ENCODE results near the gene GLB1L2.
"Not testable (repeated sequence)": the region's sequence is repeated elsewhere in the genome, so short reads cannot be mapped to it uniquely, and the experiment has no call there.

GLB1L2 gene

DNA sequence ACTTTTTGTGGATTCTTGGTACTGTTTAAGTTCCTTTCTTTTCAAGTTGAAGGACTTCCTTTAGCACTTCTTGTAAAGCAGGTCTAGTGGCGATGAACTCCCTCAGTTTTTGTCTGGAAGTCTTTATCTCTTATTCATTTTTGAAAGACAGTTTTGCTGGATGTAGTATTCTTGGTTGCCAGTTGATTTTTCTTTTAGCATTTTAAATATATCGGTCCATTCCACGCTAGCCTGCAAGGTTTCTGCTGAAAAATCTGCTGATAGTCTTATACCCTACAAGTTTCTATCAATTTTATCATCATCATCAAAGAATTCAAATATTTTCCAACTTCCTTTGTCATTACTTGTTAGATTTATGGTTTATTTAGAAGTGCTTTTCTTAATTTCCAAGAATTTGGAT is 14.7 kb upstream of the GLB1L2 start:
- no peak for DNase-seq (ENCODE audit: insufficient read length, low spot score)

DNA sequence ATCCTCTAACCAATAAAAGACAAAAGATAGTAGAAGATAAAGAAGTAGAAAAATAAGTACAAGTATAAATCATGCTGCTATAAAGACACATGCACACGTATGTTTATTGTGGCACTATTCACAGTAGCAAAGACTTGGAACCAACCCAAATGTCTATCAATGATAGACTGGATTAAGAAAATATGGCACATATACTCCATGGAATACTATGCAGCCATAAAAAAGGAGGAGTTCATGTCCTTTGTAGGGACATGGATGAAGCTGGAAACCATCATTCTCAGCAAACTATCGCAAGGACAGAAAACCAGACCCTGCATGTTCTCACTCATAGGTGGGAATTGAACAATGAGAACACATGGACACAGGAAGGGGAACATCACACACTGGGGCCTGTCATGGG is 10.4 kb upstream of the GLB1L2 start:
- not testable (repeated sequence) for DNase-seq (ENCODE audit: insufficient read length, low spot score); FAIRE-seq

More for the DNA sequence above, 14.7 kb upstream of the GLB1L2 start:
- no peak for FAIRE-seq

DNA sequence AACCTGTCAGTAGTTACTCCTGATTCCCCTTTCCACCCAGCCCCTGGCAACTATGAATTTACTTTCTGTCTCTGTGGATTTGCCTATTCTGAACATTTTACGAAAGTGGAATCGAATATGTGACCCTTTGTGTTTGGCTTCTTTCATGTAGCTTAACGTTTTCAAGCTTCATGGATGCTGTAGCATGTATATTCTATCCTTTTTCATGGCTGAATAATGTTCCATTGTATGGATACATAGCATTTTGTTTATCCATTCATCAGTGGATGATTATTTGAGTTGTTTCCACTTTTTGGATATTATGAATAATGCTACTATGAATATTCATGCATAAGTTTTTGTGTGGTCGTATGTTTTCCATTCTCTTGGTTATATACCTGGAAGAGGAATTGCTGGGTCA is 9.2 kb upstream of the GLB1L2 start:
- DNase-seq (ENCODE audit: insufficient read length, low spot score) (no peak), FAIRE-seq (no peak)

DNA sequence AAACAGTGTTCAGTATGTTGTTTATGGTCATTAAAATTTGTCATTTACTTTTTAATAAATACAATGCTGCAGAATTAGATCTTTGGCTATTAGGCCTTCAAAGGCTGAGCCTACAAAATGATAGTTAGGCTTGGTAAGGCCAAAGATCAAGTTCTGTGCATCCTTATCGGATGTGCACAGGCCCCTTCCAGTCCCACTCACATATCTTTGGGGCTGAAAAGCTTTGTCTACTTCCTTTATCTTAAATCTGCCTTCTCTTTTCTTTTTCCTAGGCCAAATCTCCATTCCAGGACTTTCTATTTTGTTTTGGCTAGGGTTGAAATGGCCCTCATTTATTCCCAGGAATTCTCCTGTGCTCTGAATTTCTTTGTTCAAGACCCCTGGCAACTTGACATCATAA is 3.4 kb upstream of the GLB1L2 start:
- FAIRE-seq (no peak), DNase-seq (ENCODE audit: insufficient read length, low spot score) (no peak)

DNA sequence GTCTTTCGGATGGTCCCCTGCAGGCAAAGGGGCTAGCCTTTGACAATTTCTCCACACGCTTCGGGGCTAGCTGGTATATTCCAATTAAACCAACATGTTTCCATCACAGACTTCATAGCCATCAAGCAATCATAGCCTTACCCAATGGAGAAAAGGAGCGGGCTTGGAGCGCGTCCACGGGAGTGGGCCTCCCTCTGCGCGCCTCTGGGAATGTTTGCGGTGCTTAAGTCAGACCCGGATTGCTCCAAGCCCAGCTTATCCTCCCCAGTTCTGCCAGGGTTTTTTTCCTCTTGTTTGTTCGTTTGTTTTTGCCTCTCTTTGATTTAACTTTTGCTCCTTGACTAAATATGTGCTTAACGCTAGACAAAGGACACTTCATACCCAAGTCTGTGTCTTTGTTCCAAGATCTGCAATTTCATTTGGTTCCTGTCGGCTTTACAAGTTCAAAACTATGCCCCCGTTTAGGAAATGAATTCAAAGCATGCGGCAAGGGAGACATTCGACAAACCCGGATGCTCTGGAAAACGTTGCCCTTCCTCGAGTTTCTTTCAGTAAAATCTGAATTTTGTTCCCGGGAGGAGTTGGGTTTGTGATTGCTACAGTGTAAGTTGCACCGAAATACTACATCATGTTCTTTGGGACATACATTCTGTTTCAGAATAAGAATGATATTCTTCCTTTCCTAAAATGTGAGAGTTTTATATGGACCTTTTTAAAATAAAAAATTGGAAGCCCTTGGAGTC is 1.0 kb upstream of the GLB1L2 start:
- FAIRE-seq, result no peak
- DNase-seq (ENCODE audit: insufficient read length, low spot score), result no peak

DNA sequence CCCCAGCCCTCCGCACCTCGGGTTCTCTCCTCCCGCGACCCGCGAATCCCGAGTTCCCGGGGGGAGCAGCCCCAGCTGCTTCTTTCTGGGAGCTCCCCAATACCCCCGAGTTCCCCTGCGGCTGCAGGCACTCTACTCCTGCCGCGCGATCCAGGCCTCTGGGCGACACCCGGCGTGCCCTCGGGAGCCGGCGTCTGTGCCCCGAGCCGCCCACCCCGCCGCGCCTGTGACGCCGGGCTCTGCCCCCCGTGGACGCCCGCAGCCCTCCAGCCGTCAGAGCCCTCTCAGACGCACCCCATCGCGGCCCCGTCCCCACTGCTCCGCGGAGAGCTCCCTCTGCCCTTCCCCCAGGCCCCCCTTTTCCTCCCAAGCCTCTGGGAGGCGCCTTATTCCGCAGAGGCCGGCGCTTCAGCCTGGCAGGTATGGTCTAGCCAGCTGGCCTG is 422 bp downstream of the GLB1L2 start:
- no peak for DNase-seq (ENCODE audit: insufficient read length, low spot score)
- no peak for FAIRE-seq

DNA sequence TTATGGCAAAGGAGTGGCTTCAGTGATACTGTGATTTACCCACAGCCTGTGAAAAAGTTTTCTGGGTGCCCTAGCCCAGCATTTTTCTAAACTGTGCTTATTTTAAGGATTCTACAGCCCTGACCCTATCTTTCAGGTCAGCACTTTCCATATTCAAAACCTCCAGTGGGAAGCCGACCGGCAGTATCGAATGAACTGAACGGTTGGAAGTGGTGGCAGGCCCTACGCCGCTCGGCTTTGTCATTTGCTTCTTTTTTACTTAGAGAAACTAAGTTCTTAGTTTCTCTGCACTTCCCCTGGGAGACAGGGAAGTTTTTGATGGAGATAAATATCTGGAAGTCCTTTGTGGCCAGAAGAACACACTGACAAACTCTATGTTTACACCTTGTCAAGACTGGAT is 994 bp downstream of the GLB1L2 start:
- FAIRE-seq, result no peak
- no peak for DNase-seq (ENCODE audit: insufficient read length, low spot score)

DNA sequence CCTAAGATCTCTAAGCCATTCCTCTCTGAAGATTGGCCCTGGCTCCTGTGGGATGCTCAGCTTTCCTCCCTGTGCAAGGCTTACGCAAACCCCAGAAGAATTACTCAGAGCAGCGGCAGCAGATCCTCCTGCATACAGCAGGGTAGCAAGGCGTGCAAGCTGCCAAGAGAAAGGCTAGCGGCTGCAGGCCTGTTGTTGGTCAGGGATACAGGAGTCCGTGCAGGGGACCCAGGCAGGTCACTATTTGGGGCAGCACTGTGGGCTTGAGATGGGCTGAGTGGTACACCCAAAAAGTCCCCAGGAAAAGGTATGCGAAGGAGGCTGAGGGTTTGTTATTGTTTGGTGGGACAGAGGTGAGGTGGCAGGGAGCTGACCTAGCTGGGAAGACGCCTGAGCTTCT is 1.5 kb downstream of the GLB1L2 start:
- FAIRE-seq, result no peak
- no peak for DNase-seq (ENCODE audit: insufficient read length, low spot score)

DNA sequence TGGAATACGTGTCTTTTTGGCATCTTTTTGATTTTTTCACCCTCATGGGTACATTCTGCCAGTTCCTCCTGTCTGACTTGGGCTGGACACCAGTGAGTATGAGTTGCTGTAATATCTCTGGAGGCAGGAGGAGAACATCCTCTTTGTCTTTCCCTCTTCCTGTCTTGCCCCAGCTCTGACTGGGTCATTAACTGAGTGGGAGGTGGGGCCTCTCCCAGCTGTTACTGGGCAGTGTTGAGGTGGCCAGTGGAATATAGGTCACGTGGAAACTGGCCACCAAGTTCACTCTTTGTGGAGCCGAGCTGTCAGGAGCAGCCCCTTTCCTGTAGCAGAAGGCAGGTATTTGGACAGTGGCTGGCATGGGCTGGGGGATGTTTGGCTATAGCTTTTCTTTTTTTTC is 2.2 kb downstream of the GLB1L2 start:
- FAIRE-seq (no peak), DNase-seq (ENCODE audit: insufficient read length, low spot score) (no peak)

DNA sequence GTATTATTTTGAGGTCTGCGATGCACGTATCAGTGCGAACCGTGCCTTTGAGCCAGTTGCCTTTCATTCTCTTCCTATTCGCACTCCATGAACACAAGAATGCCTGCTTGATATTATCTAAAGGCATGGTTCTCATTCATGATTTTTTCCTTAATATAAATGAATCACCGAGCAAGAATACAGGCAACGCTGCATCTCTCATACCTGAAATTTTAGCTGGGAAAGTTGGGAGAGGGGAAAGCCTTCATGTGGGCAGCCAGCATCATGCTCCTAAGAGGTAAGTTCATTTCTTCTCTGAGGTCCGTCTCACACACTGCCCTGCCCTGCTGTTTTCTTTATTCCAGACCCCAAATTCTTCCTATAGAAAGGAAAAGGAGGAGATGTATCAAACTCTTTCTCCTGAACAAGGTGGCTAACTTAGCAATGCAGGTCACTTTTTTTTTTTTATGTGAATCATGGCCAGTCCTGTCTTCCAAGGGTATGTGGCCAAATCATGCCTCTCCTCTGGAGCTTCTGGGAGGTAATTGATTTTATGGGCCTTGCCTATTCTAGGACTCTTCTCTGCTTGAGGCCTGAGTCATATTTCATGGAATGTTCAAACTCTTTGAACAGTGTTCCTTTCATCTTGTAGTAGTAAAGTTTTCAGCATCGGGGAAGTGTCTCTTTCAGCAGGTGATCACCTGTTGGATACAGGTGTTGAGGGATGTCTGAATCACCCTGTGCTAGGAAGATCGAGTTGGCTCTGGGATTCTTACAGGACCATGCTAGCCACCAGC is 3.2 kb downstream of the GLB1L2 start:
- DNase-seq (ENCODE audit: insufficient read length, low spot score), result no peak
- FAIRE-seq, result no peak

DNA sequence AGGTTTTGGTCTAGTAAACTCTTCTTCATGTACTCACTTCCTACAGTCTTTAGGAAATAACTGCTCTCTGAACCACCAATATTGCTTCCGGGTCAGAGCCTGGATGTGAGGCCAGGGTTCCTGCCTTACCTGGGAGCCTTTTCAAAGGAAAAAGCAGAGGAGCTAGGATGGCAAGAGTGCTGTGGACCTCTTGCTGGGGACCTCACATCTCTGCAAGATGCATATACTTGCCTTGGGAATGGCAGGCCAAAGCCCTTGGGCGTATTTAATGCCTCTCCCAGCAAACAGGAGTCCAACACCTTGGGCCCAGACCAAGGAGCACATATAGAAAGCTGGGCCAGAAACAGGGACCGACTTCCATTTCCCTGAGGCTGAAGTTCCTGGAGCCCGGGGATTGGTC is 5.3 kb downstream of the GLB1L2 start:
- FAIRE-seq (no peak), DNase-seq (ENCODE audit: insufficient read length, low spot score) (no peak)

DNA sequence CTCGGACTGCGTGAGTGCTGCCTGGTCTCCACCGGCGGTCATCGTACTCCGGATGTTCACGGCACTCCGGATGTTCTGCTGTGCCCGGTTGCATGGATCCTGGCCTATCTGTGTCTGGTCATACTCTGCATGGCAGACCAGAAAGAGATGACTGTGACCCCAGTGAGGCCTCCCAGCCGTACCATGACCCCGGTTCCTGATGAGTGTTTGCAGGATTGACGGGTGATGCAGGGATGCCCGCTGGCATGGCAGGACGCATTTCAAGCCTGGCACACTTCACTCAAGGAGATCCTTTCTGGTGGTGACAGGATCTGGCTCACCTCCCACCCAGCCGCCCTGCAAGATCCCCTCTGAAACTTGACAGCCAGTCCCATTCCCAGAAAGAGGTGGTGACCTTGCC is 6.3 kb downstream of the GLB1L2 start:
- FAIRE-seq (no peak), DNase-seq (ENCODE audit: insufficient read length, low spot score) (no peak)

DNA sequence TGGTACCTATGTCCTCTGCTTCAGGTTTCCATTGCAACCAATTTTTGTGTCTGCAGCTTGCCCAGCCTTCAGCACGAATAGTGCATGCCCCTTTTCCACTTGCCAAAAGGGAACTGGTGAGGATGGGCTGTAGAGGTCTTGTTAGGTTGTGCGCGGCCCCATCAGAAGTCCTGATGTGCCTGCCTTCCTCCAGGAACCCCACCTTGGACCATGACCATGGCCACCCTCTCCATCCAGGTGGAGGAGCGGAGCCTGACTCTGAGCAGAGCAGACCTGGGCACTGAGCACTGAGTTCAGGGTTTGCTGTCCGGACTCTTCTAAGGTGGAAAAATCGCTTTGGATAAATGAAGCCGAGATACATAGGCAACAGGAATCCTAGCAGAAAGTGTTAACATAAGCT is 6.9 kb downstream of the GLB1L2 start:
- FAIRE-seq (no peak), DNase-seq (ENCODE audit: insufficient read length, low spot score) (no peak)

DNA sequence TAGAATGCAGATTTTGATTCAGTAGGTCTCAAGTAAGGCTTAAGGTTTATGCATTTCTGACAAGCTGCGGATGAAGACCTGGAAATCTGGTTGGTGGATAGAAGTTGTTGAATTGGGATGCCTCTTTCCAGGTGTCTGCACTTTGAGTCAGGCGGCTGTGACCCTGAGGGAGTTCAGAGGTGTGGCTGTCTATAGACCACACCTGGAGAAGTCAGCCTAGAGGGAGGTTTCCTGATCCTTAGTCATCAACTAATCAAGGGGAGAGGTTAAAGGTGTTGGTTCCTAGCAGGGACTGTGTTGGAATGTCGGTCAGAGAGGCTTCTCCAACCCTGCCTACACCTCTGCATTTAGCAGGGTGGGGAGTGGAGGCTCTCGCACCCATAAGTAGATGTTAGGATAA is 8.0 kb downstream of the GLB1L2 start:
- FAIRE-seq, result no peak
- DNase-seq (ENCODE audit: insufficient read length, low spot score), result no peak

DNA sequence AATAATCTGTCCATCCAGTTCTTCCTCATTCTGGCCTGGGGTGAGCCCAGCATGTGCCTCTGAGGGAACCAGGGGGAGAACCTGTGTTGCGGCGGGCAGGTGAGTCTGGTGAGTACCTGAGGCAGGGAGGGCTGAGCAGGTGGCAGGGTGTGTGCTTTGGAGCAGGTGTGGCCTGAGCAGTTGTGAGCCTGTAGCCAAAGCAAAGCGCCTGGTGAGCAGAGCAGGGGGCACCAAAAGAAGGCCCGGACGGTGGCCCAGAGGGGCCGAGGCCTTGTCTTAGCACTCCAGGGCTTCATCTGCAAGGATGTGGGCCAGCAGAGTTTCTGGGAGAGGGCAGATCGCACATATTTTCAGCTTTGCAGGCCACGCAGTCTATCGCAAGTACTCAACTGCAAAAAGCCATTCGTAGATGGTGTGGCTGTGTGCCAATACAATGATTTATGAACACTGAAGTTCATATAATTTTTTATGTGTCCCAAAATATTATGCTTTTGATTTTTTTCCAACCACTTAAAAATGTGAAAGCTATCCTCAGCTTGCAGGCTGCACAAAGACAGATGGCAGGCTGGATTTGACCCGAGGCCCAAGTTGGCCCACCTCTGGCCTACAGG is 8.7 kb downstream of the GLB1L2 start:
- no peak for FAIRE-seq

DNA sequence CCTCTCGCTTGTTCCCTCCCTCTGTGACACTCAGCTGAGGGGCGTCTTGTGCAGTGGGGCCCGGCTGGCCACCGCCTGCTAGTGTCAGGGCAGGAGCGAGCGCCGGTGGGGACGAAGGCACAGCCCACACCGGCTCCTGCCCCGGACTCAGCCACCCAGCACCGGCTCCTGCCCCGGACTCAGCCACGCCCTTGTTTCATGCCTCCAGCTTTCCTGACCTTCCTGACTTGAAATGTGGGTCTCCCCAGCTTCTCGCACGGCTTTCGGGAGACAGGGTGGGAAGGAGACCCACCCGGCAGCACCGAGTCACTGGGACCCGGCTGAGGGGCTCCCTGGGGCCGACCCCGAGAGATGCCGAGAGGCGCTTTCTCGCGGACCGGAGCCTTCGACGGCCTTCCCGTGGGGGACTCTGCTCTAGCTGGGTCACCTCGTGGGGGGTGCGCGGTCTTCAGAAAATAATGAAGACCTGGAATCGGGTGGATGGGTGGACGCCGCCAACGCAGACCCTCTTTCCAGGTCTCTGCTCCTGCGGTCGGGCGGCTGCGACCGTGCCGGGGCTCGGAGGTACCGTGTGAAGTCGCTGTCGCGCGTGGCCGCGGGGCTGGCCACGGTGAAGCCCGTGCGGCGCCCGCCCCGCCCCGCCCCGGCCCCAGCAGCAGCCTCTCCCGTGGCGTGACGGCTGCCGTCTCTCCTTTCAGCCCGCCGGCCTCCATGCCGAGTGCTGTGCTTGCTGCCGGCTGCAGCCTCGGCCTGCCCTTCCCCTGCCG is 10.2 kb downstream of the GLB1L2 start:
- FAIRE-seq (no peak), DNase-seq (ENCODE audit: insufficient read length, low spot score) (no peak)

More for the DNA sequence above, 8.7 kb downstream of the GLB1L2 start:
- DNase-seq (ENCODE audit: insufficient read length, low spot score), result no peak

DNA sequence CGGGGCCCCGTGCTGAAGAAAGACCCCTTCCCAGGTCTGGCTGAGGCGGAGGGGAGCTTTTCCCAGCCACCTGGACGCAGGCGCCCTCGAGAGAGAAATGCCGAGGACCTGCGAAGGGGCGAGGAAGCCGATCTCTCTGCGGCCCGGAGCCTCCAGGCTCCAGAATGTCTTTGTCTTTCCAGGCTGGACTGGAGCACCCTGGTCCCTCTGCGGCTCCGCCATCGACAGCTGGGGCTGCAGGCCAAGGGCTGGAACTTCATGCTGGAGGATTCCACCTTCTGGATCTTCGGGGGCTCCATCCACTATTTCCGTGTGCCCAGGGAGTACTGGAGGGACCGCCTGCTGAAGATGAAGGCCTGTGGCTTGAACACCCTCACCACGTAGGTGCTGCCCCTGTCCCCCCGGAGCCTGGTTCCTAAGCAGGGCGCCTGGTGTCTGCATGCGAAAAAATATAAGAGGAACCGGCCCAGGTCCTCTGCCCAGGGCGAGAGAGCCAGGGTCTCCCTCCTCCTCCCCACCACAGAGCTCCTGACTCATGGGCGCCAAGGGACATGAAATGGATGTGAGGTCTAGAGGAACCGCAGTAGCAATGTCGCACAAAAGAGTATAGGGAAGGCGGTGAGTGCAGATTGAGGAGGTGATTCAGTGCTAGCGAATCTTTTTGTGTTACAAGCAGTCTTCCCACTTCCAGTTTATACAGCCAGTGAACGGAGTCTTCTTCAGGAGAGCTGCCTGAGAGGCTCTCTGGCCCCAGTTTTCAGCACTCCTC is 11.0 kb downstream of the GLB1L2 start:
- DNase-seq (ENCODE audit: insufficient read length, low spot score) (no peak), FAIRE-seq (no peak)

DNA sequence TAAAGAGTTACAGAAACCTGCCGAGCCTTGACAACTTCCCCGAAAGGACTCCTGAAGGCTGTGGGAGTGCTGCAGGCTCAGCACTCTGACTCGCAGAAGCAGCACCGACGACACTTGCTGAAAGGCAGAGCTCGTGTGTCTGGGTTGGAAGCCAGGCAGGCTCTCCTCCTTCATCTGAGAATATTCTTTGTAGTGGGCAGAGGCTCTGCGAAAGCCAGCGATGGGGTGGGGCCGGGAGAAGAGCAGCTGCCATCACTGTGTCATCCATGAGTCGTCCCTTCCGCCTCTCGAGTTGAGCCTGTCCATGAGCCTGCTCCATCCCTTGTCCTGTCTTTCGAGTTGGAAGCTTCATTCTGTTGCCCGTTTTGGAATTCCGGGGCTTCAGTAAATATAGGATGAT is 11.9 kb downstream of the GLB1L2 start:
- DNase-seq (ENCODE audit: insufficient read length, low spot score) (no peak), FAIRE-seq (no peak)

DNA sequence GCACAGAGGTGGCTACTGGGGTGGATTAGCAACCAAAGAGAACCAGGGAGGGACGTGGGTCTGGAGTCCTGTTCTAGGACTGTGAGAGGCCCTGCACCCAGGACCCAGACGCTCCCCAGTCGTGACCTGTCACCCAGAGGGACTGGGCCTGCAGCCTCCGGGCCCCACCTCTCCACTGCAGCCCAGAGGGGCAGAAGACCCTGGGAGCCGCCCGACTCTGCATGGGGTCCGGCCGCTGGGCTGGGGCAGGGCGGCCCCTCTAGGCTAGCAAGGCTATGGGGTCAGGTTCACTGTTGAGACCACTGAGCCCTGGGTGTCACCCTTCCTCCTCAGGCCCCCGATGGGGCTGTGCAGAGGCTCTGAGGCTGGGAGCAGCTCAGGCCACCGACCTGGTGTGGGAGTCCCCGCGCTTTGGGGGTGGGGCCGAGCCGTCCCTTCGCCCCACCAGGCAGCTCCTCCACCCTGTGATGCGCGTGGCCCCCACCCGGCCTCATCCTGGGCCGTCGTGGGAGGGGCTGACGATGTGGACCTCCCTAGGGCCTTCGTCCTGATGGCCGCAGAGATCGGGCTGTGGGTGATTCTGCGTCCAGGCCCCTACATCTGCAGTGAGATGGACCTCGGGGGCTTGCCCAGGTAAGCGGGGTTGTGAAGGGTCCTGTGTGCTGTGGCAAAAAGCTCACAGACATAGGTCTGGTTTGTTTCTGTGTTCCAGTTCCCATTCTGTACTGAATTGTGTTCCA is 12.9 kb downstream of the GLB1L2 start:
- not testable (repeated sequence) for DNase-seq (ENCODE audit: insufficient read length, low spot score); FAIRE-seq

DNA sequence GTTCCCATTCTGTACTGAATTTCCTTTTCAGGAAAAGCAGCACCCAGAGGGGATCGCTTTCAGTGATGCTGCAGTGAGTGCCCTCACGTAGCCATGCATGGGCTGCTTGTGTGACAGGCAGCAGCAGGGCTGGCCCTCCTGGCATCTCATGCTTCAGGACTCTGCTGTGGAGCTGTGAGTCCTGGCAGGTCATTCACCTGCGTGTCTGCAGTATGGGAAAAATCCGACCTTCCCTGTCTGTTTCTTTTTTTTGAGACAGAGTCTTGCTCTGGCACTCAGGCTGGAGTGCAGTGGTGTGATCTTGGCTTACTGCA is 13.4 kb downstream of the GLB1L2 start:
- FAIRE-seq (no peak), DNase-seq (ENCODE audit: insufficient read length, low spot score) (no peak)
